Skeletal muscle tissue (tissue), 4 donors: ENCODE results near the gene EFHD1. TPM values are rescaled to one million over a fixed set of nuclear protein-coding genes. Genes with fewer than 3 reads are reported as not detected.

Source experiments
- H3K27ac ChIP-seq: one replicate; pipeline ENCODE4 v1.7.0; 2013; ENCODE audit warnings: mild to moderate bottlenecking, low read depth, low read length, inconsistent platforms
- H3K27me3 ChIP-seq, 3 donors: one replicate each; pipeline ENCODE4 v1.7.0; 2013; ENCODE audit warnings: low read length in 3 of 3; ENCODE audit not compliant: control insufficient read depth in 3 of 3, insufficient read depth in 3 of 3
- H3K36me3 ChIP-seq, 3 donors: one replicate each; pipeline ENCODE4 v1.7.0; 2013; ENCODE audit warnings: low read length in 3 of 3; ENCODE audit not compliant: control insufficient read depth in 3 of 3, insufficient read depth in 3 of 3
- H3K4me1 ChIP-seq, 3 donors: one replicate each; pipeline ENCODE4 v1.7.0; 2013; ENCODE audit warnings: low read length in 3 of 3, mild to moderate bottlenecking in 3 of 3; ENCODE audit not compliant: control insufficient read depth in 3 of 3, insufficient read depth in 3 of 3
- H3K4me3 ChIP-seq, 3 donors: one replicate each; pipeline ENCODE4 v1.7.0; 2013; ENCODE audit warnings: low read length in 3 of 3
- H3K9ac ChIP-seq, 3 donors: one replicate each; pipeline ENCODE4 v1.7.0; 2013; ENCODE audit warnings: low read length in 3 of 3, mild to moderate bottlenecking in 3 of 3, moderate library complexity in 2 of 3, low read depth in 1 of 3
- H3K9me3 ChIP-seq, 3 donors: one replicate each; pipeline ENCODE4 v1.7.0; 2013; ENCODE audit warnings: low read length in 3 of 3; ENCODE audit not compliant: control insufficient read depth in 3 of 3
- total RNA-seq: library from RNA; depleted of rRNA; stranded (reverse); fragments of >200 nt; gene quantifications from one replicate; pipeline ENCODE4 v1.2.3, GENCODE V29; 2014
- donor health status: Osteomylitis.

Gene EFHD1
- total RNA-seq = 2.1 TPM

- Histone ChIP-seq H3K9ac (peak within 1 kb of the TSS; percentile 51 to 75 (median 69)), H3K27me3 (peaks cover 8 to 30% (median 10%) of the 10 kb centered on the region in 3 donors), H3K27ac (peak within 1 kb of the TSS; percentile 73)
Measured at GRCh38 chr2:232633413-232634205, at the start of gene EFHD1. TSS of gene EFHD1 (plus strand) at chr2:232633604. CDS start at chr2:232633705, 101 bp downstream.

GRCh38 chr2:232584238-232584637 lies 49.2 kb upstream of the EFHD1 start:
- Histone ChIP-seq H3K9me3 (no peaks in the 10 kb centered on the region), H3K4me3 (no peak overlapping the region), H3K27ac (no peak overlapping the region), H3K9ac (no peak overlapping the region), H3K4me1 (peaks cover 11 to 54% (median 16%) of the 10 kb centered on the region in 3 donors), H3K27me3 (no peaks in the 10 kb centered on the region), H3K36me3 (peaks cover 17 to 18% (median 18%) of the 10 kb centered on the region in 3 donors)

More at GRCh38 chr2:232633413-232634205, at the start of gene EFHD1:
- H3K9me3 ChIP-seq = no peaks in the 10 kb centered on the region
- no peaks in the 10 kb centered on the region for H3K36me3 ChIP-seq
- H3K4me1 ChIP-seq = peaks cover 4 to 8% (median 6%) of the 10 kb centered on the region in 3 donors
- H3K4me3 ChIP-seq = peak within 1 kb of the TSS; percentile 66 to 74 (median 68)

- H3K27ac ChIP-seq = no peak overlapping the region
- H3K36me3 ChIP-seq = peaks cover 3 to 6% (median 5%) of the 10 kb centered on the region in 3 donors
- H3K4me1 ChIP-seq = peaks cover 11 to 63% (median 19%) of the 10 kb centered on the region in 3 donors
- no peak overlapping the region for H3K9ac ChIP-seq
- no peak overlapping the region for H3K4me3 ChIP-seq
- no peaks in the 10 kb centered on the region for H3K9me3 ChIP-seq
- H3K27me3 ChIP-seq = no peaks in the 10 kb centered on the region
Measured at GRCh38 chr2:232586943-232587505, 46.4 kb upstream of the EFHD1 start.

GRCh38 chr2:232587512-232587911 lies 45.9 kb upstream of the EFHD1 start:
- no peak overlapping the region for H3K9ac ChIP-seq
- H3K27ac ChIP-seq = no peak overlapping the region
- no peak overlapping the region for H3K4me3 ChIP-seq
- no peaks in the 10 kb centered on the region for H3K27me3 ChIP-seq
- H3K36me3 ChIP-seq = peaks cover 2 to 6% (median 2%) of the 10 kb centered on the region in 3 donors
- no peaks in the 10 kb centered on the region for H3K9me3 ChIP-seq
- H3K4me1 ChIP-seq = peaks cover 12 to 61% (median 20%) of the 10 kb centered on the region in 3 donors

GRCh38 chr2:232588031-232588430 lies 45.4 kb upstream of the EFHD1 start:
- H3K9me3 ChIP-seq = no peaks in the 10 kb centered on the region
- no peak overlapping the region for H3K9ac ChIP-seq
- peaks cover 16 to 61% (median 24%) of the 10 kb centered on the region in 3 donors for H3K4me1 ChIP-seq
- peaks cover 0 to 6% (median 2%) of the 10 kb centered on the region in 3 donors for H3K36me3 ChIP-seq
- peak overlapping the region; percentile 9 for H3K27ac ChIP-seq
- H3K27me3 ChIP-seq = no peaks in the 10 kb centered on the region
- H3K4me3 ChIP-seq = no peak overlapping the region

GRCh38 chr2:232588680-232589585 lies 44.5 kb upstream of the EFHD1 start:
- Histone ChIP-seq H3K27ac (peak overlapping the region; percentile 69), H3K4me3 (peak overlapping the region in 1 of 3 donors; percentile 24), H3K4me1 (peaks cover 21 to 65% (median 26%) of the 10 kb centered on the region in 3 donors), H3K9me3 (no peaks in the 10 kb centered on the region), H3K36me3 (peaks cover 0 to 6% (median 0%) of the 10 kb centered on the region in 3 donors), H3K9ac (peak overlapping the region in 2 of 3 donors; percentile 7 to 50), H3K27me3 (no peaks in the 10 kb centered on the region)

GRCh38 chr2:232592772-232593395 lies 40.5 kb upstream of the EFHD1 start:
- H3K4me3 ChIP-seq = peak overlapping the region in 1 of 3 donors; percentile 25
- no peaks in the 10 kb centered on the region for H3K27me3 ChIP-seq
- no peaks in the 10 kb centered on the region for H3K36me3 ChIP-seq
- H3K4me1 ChIP-seq = peaks cover 21 to 47% (median 26%) of the 10 kb centered on the region in 3 donors
- H3K9me3 ChIP-seq = no peaks in the 10 kb centered on the region
- peak overlapping the region in 1 of 3 donors; percentile 27 for H3K9ac ChIP-seq
- H3K27ac ChIP-seq = peak overlapping the region; percentile 85

- Histone ChIP-seq H3K9me3 (no peaks in the 10 kb centered on the region), H3K4me1 (peaks cover 14 to 36% (median 18%) of the 10 kb centered on the region in 3 donors), H3K36me3 (no peaks in the 10 kb centered on the region), H3K27ac (no peak overlapping the region), H3K4me3 (no peak overlapping the region), H3K9ac (no peak overlapping the region), H3K27me3 (no peaks in the 10 kb centered on the region)
Measured at GRCh38 chr2:232593982-232594381, 39.4 kb upstream of the EFHD1 start.

GRCh38 chr2:232597362-232598079 lies 35.9 kb upstream of the EFHD1 start:
- H3K36me3 ChIP-seq = no peaks in the 10 kb centered on the region
- H3K4me3 ChIP-seq = no peak overlapping the region
- H3K9me3 ChIP-seq = no peaks in the 10 kb centered on the region
- H3K4me1 ChIP-seq = peaks cover 22 to 33% (median 24%) of the 10 kb centered on the region in 3 donors
- H3K27ac ChIP-seq = no peak overlapping the region
- no peak overlapping the region for H3K9ac ChIP-seq
- H3K27me3 ChIP-seq = no peaks in the 10 kb centered on the region
